ENCODE results near the gene RAET1L.
"Not testable (repeated sequence)": the region's sequence is repeated elsewhere in the genome, so short reads cannot be mapped to it uniquely, and the experiment has no call there.

Gene RAET1L

DNA sequence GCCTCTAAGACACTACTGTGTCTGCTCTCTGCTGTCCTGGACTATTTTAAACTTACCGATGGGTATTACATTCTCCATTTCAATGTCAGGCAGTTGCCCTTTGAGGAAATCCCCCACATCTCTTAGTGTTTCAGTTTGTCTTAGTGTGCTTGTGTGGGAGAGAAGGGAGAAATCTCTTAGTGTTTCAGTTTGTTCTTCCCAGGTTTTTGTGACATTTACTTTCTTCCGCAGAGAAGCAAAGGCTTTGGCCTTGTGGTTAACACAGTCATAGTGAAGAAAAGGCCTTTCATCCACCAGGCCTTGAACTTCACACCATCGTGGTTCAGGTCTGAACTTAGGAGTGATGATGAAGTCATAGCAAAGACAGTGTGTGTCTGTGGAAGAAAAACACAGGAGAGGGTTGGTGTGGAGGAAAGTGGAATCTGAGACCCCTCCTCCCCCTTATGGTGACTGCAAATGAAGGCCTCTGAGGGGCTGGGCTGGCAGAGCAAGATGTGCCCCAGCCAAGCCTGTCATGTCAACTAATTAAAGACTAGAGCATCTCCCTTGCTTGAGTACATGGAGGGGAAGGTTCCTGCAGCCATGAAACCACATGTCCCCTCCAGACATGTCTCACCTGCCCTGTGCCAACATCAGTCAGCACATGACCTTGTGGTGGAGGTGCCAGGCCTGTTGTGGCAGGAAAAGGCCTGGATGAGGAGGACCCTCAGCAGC is 23.9 kb downstream of the RAET1L start:
- Histone ChIP-seq H3K9ac (ENCODE audit: low read depth, low read length) (no peak overlapping the region), H3K4me3 (ENCODE audit: low read depth, low read length) (no peak overlapping the region), H3K36me3 (ENCODE audit: control insufficient read depth, insufficient read depth, low read length) (no peaks in the 10 kb centered on the region), H3K27me3 (ENCODE audit: control insufficient read depth, insufficient read depth, low read length) (peaks cover 75% of the 10 kb centered on the region), H3K9me3 (ENCODE audit: control insufficient read depth, insufficient read depth, low read length) (no peaks in the 10 kb centered on the region), H3K4me1 (ENCODE audit: control insufficient read depth, insufficient read depth, low read length) (peaks cover 5% of the 10 kb centered on the region)

DNA sequence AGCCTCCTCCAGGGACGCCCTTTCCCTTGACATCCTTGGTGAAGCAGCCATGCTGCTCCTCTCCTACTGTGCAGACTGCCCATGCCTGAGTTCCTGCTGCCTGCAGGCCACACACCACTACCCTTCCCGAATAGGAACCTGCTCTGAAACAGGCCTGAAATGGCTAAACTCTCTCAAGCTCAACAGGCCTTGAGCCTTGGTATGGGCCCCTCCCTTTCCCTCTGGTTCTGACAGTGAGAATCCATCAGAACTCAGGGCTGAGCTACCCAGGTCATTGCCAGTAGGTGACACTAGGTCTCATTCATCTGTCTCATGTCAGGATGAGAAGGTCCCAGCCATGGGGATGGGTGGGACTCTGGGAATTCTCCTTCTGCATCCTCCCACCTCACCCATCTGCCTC is 25.7 kb downstream of the RAET1L start:
- H3K27me3 ChIP-seq (ENCODE audit: control insufficient read depth, insufficient read depth, low read length) = peaks cover 81% of the 10 kb centered on the region
- H3K9me3 ChIP-seq (ENCODE audit: control insufficient read depth, insufficient read depth, low read length) = no peaks in the 10 kb centered on the region
- H3K4me3 ChIP-seq (ENCODE audit: low read depth, low read length) = no peak overlapping the region
- H3K36me3 ChIP-seq (ENCODE audit: control insufficient read depth, insufficient read depth, low read length) = no peaks in the 10 kb centered on the region
- H3K4me1 ChIP-seq (ENCODE audit: control insufficient read depth, insufficient read depth, low read length) = peaks cover 2% of the 10 kb centered on the region
- no peak overlapping the region for H3K9ac ChIP-seq (ENCODE audit: low read depth, low read length)

- H3K9ac ChIP-seq (ENCODE audit: low read depth, low read length) = no peak overlapping the region
- no peak overlapping the region for H3K4me3 ChIP-seq (ENCODE audit: low read depth, low read length)
- H3K27me3 ChIP-seq (ENCODE audit: control insufficient read depth, insufficient read depth, low read length) = peaks cover 83% of the 10 kb centered on the region
Observed at GRCh38 chr6:149995971-149996370, 29.4 kb downstream of the RAET1L start.

DNA sequence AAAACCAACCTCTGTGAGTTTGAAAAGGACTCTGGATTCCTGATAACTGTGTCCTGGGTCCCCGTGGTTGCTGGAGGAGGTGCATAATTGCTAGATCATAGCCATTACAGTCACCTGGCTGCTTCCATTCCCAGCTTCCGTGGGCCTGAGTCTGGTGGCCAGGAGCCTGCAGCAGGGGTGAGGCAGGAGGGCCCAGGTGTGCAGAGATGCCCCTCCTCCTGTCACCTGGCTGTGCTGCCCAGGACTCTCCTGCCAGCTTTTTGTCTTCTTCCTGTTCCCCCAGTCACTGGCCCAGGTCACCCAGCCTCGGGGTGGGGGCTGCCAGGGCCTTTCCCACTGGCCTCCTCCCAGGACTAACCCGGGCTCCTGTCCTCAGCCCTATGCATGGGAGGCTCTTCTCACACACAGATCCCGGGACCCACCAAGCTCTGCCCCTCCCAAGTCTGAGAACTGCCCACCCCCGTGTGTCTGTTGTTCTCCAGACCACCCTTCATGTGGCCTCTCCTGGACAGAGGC is 30.0 kb downstream of the RAET1L start:
- Histone ChIP-seq H3K9me3 (ENCODE audit: control insufficient read depth, insufficient read depth, low read length) (no peaks in the 10 kb centered on the region), H3K4me3 (ENCODE audit: low read depth, low read length) (no peak overlapping the region), H3K9ac (ENCODE audit: low read depth, low read length) (no peak overlapping the region), H3K27me3 (ENCODE audit: control insufficient read depth, insufficient read depth, low read length) (peaks cover 83% of the 10 kb centered on the region), H3K4me1 (ENCODE audit: control insufficient read depth, insufficient read depth, low read length) (peaks cover 2% of the 10 kb centered on the region), H3K36me3 (ENCODE audit: control insufficient read depth, insufficient read depth, low read length) (no peaks in the 10 kb centered on the region)

More at GRCh38 chr6:149995971-149996370, 29.4 kb downstream of the RAET1L start:
- H3K9me3 ChIP-seq (ENCODE audit: control insufficient read depth, insufficient read depth, low read length) = no peaks in the 10 kb centered on the region
- H3K36me3 ChIP-seq (ENCODE audit: control insufficient read depth, insufficient read depth, low read length) = no peaks in the 10 kb centered on the region
- peaks cover 2% of the 10 kb centered on the region for H3K4me1 ChIP-seq (ENCODE audit: control insufficient read depth, insufficient read depth, low read length)

DNA sequence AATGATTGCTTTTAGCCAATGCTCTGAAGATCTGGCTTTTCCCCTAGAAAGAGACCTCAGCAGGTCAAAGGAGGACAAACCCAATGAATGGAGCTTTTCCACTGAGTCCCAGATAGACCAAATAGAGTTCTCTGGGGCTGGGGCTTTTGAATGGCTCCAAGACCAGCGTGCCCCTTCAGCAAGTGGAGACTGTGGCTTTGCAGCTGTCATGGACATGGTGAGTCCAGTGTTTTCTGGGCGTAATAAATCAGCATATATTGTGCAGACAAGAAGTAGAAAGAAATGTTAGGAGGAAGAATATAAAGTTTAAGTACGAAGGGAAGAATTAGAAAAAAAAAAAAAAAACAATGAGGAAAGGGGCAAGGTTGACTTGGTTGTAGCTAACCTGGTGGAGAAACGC is 33.5 kb downstream of the RAET1L start:
- Histone ChIP-seq H3K27me3 (ENCODE audit: control insufficient read depth, insufficient read depth, low read length) (peaks cover 97% of the 10 kb centered on the region), H3K4me1 (ENCODE audit: control insufficient read depth, insufficient read depth, low read length) (peaks cover 2% of the 10 kb centered on the region), H3K4me3 (ENCODE audit: low read depth, low read length) (no peak overlapping the region), H3K9me3 (ENCODE audit: control insufficient read depth, insufficient read depth, low read length) (no peaks in the 10 kb centered on the region), H3K36me3 (ENCODE audit: control insufficient read depth, insufficient read depth, low read length) (no peaks in the 10 kb centered on the region), H3K9ac (ENCODE audit: low read depth, low read length) (no peak overlapping the region)

DNA sequence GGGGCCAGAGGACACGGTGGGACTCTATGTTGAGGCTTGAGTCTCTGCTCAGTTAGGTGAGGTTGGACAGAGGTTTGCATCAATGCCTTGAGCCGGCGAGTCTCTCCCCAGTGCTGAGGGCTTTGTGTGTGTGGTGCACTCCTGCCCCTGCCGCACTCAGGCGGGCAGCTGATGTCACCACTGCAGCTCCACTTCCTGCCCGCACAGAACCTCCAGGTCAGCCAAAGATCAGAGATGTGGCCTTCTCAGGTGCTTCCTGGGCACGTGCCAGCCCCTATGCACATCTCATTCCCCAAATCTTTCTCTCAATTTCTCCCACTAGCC is 33.9 kb downstream of the RAET1L start:
- Histone ChIP-seq H3K4me3 (ENCODE audit: low read depth, low read length) (peak overlapping the region; percentile 35), H3K27me3 (ENCODE audit: control insufficient read depth, insufficient read depth, low read length) (peaks cover 97% of the 10 kb centered on the region)

GRCh38 chr6:149990661-149991471 is 34.5 kb downstream of the RAET1L start:
- no peaks in the 10 kb centered on the region for H3K9me3 ChIP-seq (ENCODE audit: control insufficient read depth, insufficient read depth, low read length)
- H3K4me1 ChIP-seq (ENCODE audit: control insufficient read depth, insufficient read depth, low read length) = peaks cover 2% of the 10 kb centered on the region
- peak overlapping the region; percentile 35 for H3K4me3 ChIP-seq (ENCODE audit: low read depth, low read length)
- H3K9ac ChIP-seq (ENCODE audit: low read depth, low read length) = no peak overlapping the region
- H3K27me3 ChIP-seq (ENCODE audit: control insufficient read depth, insufficient read depth, low read length) = peaks cover 97% of the 10 kb centered on the region
- no peaks in the 10 kb centered on the region for H3K36me3 ChIP-seq (ENCODE audit: control insufficient read depth, insufficient read depth, low read length)

More for the DNA sequence above, 33.9 kb downstream of the RAET1L start:
- H3K9ac ChIP-seq (ENCODE audit: low read depth, low read length); H3K9me3 ChIP-seq (ENCODE audit: control insufficient read depth, insufficient read depth, low read length); H3K36me3 ChIP-seq (ENCODE audit: control insufficient read depth, insufficient read depth, low read length); H3K4me1 ChIP-seq (ENCODE audit: control insufficient read depth, insufficient read depth, low read length): not testable (repeated sequence)

GRCh38 chr6:149990212-149990660 is 35.1 kb downstream of the RAET1L start:
- Histone ChIP-seq H3K4me3 (ENCODE audit: low read depth, low read length) (peak overlapping the region; percentile 35), H3K9me3 (ENCODE audit: control insufficient read depth, insufficient read depth, low read length) (no peaks in the 10 kb centered on the region), H3K27me3 (ENCODE audit: control insufficient read depth, insufficient read depth, low read length) (peaks cover 99% of the 10 kb centered on the region), H3K4me1 (ENCODE audit: control insufficient read depth, insufficient read depth, low read length) (peaks cover 2% of the 10 kb centered on the region), H3K36me3 (ENCODE audit: control insufficient read depth, insufficient read depth, low read length) (no peaks in the 10 kb centered on the region), H3K9ac (ENCODE audit: low read depth, low read length) (no peak overlapping the region)

GRCh38 chr6:149988550-149989346 is 36.6 kb downstream of the RAET1L start:
- Histone ChIP-seq H3K36me3 (ENCODE audit: control insufficient read depth, insufficient read depth, low read length) (no peaks in the 10 kb centered on the region), H3K9me3 (ENCODE audit: control insufficient read depth, insufficient read depth, low read length) (no peaks in the 10 kb centered on the region), H3K4me3 (ENCODE audit: low read depth, low read length) (peak overlapping the region; percentile 26)

DNA sequence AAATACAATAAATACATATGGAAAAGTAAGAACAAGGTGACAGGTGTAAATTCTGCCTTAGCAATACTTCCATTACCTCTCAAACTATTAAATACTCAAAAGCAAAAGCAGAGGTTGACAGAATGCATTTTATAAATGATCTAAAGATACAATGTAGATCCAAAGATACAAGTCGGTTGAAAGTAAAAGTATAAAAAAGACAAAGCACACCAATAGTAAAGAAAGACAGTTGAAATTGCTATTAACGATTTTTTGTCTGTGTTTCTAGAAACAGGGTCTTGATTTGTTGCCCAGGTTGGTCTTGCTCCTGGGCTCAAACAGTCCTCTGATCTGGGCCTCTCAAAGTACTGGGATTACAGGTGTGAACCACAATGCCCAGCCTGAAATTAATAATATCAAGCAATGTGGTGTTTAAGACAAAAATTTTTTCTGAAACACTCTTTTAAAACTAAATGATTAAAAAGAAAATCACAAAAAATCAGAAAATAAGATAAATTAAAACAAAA is 37.7 kb downstream of the RAET1L start:
- Histone ChIP-seq H3K9ac (ENCODE audit: low read depth, low read length) (no peak overlapping the region), H3K27me3 (ENCODE audit: control insufficient read depth, insufficient read depth, low read length) (peaks cover 92% of the 10 kb centered on the region), H3K36me3 (ENCODE audit: control insufficient read depth, insufficient read depth, low read length) (no peaks in the 10 kb centered on the region), H3K4me1 (ENCODE audit: control insufficient read depth, insufficient read depth, low read length) (peaks cover 2% of the 10 kb centered on the region), H3K4me3 (ENCODE audit: low read depth, low read length) (no peak overlapping the region), H3K9me3 (ENCODE audit: control insufficient read depth, insufficient read depth, low read length) (no peaks in the 10 kb centered on the region)

More at GRCh38 chr6:149988550-149989346, 36.6 kb downstream of the RAET1L start:
- H3K9ac ChIP-seq (ENCODE audit: low read depth, low read length) = no peak overlapping the region
- peaks cover 2% of the 10 kb centered on the region for H3K4me1 ChIP-seq (ENCODE audit: control insufficient read depth, insufficient read depth, low read length)
- H3K27me3 ChIP-seq (ENCODE audit: control insufficient read depth, insufficient read depth, low read length) = peaks cover 95% of the 10 kb centered on the region

DNA sequence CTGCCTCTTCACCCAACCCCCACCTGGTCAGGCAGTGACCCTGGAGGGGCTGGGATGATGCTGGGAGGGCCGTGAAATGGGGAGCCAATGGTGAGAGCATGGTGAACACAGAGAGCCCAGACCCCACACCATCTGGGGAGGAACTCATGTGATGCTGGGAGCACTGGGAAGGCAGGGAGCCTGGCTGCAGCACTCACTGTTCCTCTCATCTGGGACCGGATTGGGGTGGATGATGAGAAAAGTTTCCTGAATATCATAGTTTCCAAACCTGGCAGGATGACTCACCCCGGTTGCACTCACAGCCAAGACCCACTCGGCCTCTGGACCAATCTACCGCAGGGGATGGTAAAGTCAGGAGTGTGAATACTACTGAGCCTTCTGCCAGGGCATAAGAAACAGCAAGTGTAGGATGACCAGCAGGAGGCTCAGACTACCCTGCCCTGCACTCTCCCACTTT is 39.8 kb downstream of the RAET1L start:
- H3K4me1 ChIP-seq (ENCODE audit: control insufficient read depth, insufficient read depth, low read length) = no peaks in the 10 kb centered on the region
- no peak overlapping the region for H3K4me3 ChIP-seq (ENCODE audit: low read depth, low read length)
- peaks cover 88% of the 10 kb centered on the region for H3K27me3 ChIP-seq (ENCODE audit: control insufficient read depth, insufficient read depth, low read length)
- no peaks in the 10 kb centered on the region for H3K9me3 ChIP-seq (ENCODE audit: control insufficient read depth, insufficient read depth, low read length)
- H3K36me3 ChIP-seq (ENCODE audit: control insufficient read depth, insufficient read depth, low read length) = no peaks in the 10 kb centered on the region
- no peak overlapping the region for H3K9ac ChIP-seq (ENCODE audit: low read depth, low read length)
